GM12878 (cell line): ENCODE results near the gene RAB13. TPM values are rescaled to one million over a fixed set of nuclear protein-coding genes. Genes with fewer than 3 reads are reported as not detected.

Experiments used
- ATF3 ChIP-seq: IDR thresholded peaks from 2 replicates; pipeline ENCODE4 v1.6.1; 2011; ENCODE audit warnings: low read depth, mild to moderate bottlenecking, low read length, moderate library complexity, borderline replicate concordance; ENCODE audit errors: extremely low read depth
- BACH1 ChIP-seq: fragments of 450-650 bp; IDR thresholded peaks from 2 replicates; pipeline ENCODE4 v1.6.1; 2017; ENCODE audit warnings: mild to moderate bottlenecking, borderline replicate concordance
- CEBPB ChIP-seq, 2 experiments: fragments of 150-350 bp in 1 of 2; IDR thresholded peaks; 2 replicates each; pipeline ENCODE4 v1.6.1; 2012 to 2014; ENCODE audit warnings: low read depth in 2 of 2, low read length in 2 of 2, borderline replicate concordance in 1 of 2, inconsistent platforms in 1 of 2
- CEBPZ ChIP-seq: fragments of 150-350 bp; IDR thresholded peaks from 2 replicates; pipeline ENCODE4 v1.6.1; 2016; ENCODE audit warnings: low read depth, low read length
- LARP7 ChIP-seq: fragments of 450-650 bp; IDR thresholded peaks from 2 replicates; pipeline ENCODE4 v1.6.1; 2017; ENCODE audit warnings: mild to moderate bottlenecking
- MAX ChIP-seq: IDR thresholded peaks from 2 replicates; pipeline ENCODE4 v1.6.1; 2012; ENCODE audit warnings: low read depth, low read length, improper control_type of control experiment
- MLLT1 ChIP-seq: fragments of 450-650 bp; IDR thresholded peaks from 2 replicates; pipeline ENCODE4 v1.6.1; 2016; ENCODE audit warnings: mild to moderate bottlenecking
- MYB ChIP-seq: fragments of 150-350 bp; IDR thresholded peaks from 2 replicates; pipeline ENCODE4 v1.6.1; 2014; ENCODE audit warnings: mild to moderate bottlenecking, low read depth, low read length, borderline replicate concordance
- NFIC ChIP-seq: IDR thresholded peaks from 2 replicates; pipeline ENCODE4 v1.6.1; 2012; ENCODE audit warnings: low read depth, mild to moderate bottlenecking, inconsistent platforms, low read length, moderate library complexity
- NFYB ChIP-seq: IDR thresholded peaks from 2 replicates; pipeline ENCODE4 v1.6.1; 2011; ENCODE audit warnings: low read depth, mild to moderate bottlenecking, low read length, improper control_type of control experiment, moderate library complexity; ENCODE audit not compliant: insufficient read depth
- PAX8 ChIP-seq: fragments of 450-650 bp; IDR thresholded peaks from 2 replicates; pipeline ENCODE4 v1.6.1; 2017; ENCODE audit warnings: mild to moderate bottlenecking, moderate library complexity
- POLR2AphosphoS2 ChIP-seq: IDR thresholded peaks from 2 replicates; pipeline ENCODE4 v1.6.1; 2011; ENCODE audit warnings: low read depth, mild to moderate bottlenecking, low read length, improper control_type of control experiment, moderate library complexity
- RB1 ChIP-seq: fragments of 450-650 bp; formaldehyde crosslinking; IDR thresholded peaks from 2 replicates; pipeline ENCODE4 v1.6.1; 2017; ENCODE audit warnings: mild to moderate bottlenecking, borderline replicate concordance
- RCOR1 ChIP-seq: conservative IDR thresholded peaks from 2 replicates; pipeline ENCODE4 v1.6.1; 2012; ENCODE audit warnings: low read depth, low read length, improper control_type of control experiment
- RUNX3 ChIP-seq: IDR thresholded peaks from 2 replicates; pipeline ENCODE4 v1.6.1; 2012; ENCODE audit warnings: low read length, inconsistent platforms
- SIN3A ChIP-seq: IDR thresholded peaks from 2 replicates; pipeline ENCODE4 v1.6.1; 2012; ENCODE audit warnings: low read depth, low read length, improper control_type of control experiment
- SKIL ChIP-seq: fragments of 450-650 bp; IDR thresholded peaks from 2 replicates; pipeline ENCODE4 v1.6.1; 2017; ENCODE audit warnings: mild to moderate bottlenecking, low read depth, inconsistent platforms; ENCODE audit not compliant: poor library complexity, severe bottlenecking
- TCF7 ChIP-seq: IDR thresholded peaks from 2 replicates; pipeline ENCODE4 v1.6.1; 2014; ENCODE audit warnings: antibody characterized with exemption, borderline replicate concordance
- ZNF622 ChIP-seq: fragments of 450-650 bp; IDR thresholded peaks from 2 replicates; pipeline ENCODE4 v1.6.1; 2017; ENCODE audit warnings: mild to moderate bottlenecking, inconsistent platforms
- polyA plus RNA-seq, 11 experiments: library from polyadenylated mRNA; depleted of rRNA in 4 of 11; unstranded in 6 of 11; stranded (reverse) in 5 of 11; fragments of >200 nt; fragmentation: Nextera tagmentation in 4 of 11; fragmentation: Illumina TruSeq in 1 of 11; extraction: Ambion mirVana in 4 of 11; extraction: Trizol in 1 of 11; gene quantifications; 1 replicate in 1 of 11; 2 replicates in 10 of 11; pipeline versions ENCODE4 v1.2.1 to v1.2.3, GENCODE V29; 2011 to 2016; ENCODE audit warnings: inconsistent platforms in 2 of 11, missing spikeins in 2 of 11, low read depth in 1 of 11
- total RNA-seq, 4 experiments: library from RNA; depleted of rRNA in 3 of 4; stranded (reverse); fragments of >200 nt in 3 of 4; fragmentation: Illumina TruSeq in 1 of 4; extraction: Trizol in 1 of 4; gene quantifications; 2 replicates each; pipeline versions ENCODE4 v1.2.1 to v1.2.3, GENCODE V29; 2013 to 2021

The RAB13 gene
- total and polyA plus RNA-seq, 10 of the 15 experiments (the other 5 are each of a cell fraction or from before 2014, with no cell fraction given), result 0.75 to 30.7 (median 15.9) TPM

GRCh38 chr1:153967107-153967999 is 18.8 kb downstream of the RAB13 start, which contains the start of gene CREB3L4 (continued):
- TF ChIP-seq SKIL (peak; percentile 65), ZNF622 (no peak), MAX (peak; percentile 60), POLR2AphosphoS2 (no peak; the same call in 1 of the 2 replicates), RCOR1 (0 out of 2 replicates have a peak, but pooled peaks have one; percentile 40), ATF3 (peak; percentile 43; the same call in 1 of the 2 replicates), RB1 (0 out of 2 replicates have a peak, but pooled peaks have one; percentile 57), RUNX3 (no peak), NFYB (peak; percentile 98), CEBPB (IDR thresholded peaks at IDR 0.05; ENCODE audit: borderline replicate concordance in 1 of 2, low read depth in 2 of 2, low read length in 2 of 2) (no peak), PAX8 (no peak), MLLT1 (peak; percentile 84), LARP7 (peak; percentile 60; the same call in 1 of the 2 replicates), NFIC (no peak), MYB (no peak), CEBPZ (0 out of 2 replicates have a peak, but pooled peaks have one; percentile 20), BACH1 (no peak), TCF7 (no peak), SIN3A (peak; percentile 87)
